Esophagus squamous epithelium (tissue), 4 donors: ENCODE data around the gene LIG1.

Experiments used
- CTCF ChIP-seq, 6 experiments: fragments of 450-650 bp in 4 of 6; fragments of 200-600 bp in 2 of 6; sonication (generic) in 2 of 6; IDR thresholded peaks; one replicate each; pipeline ENCODE4 v1.5.1; 2016 to 2019; ENCODE audit warnings: antibody characterized with exemption in 6 of 6, mild to moderate bottlenecking in 4 of 6, moderate library complexity in 4 of 6
- POLR2A ChIP-seq, 4 donors: fragments of 450-650 bp; IDR thresholded peaks; one replicate each; pipeline ENCODE4 v1.6.1; 2017; ENCODE audit warnings: antibody characterized with exemption in 4 of 4, mild to moderate bottlenecking in 4 of 4, moderate library complexity in 3 of 4

- no peak for TF ChIP-seq CTCF (IDR thresholded peaks at IDR 0.05)
- no peak for TF ChIP-seq POLR2A (IDR thresholded peaks at IDR 0.05)
Measured at GRCh38 chr19:48139053-48139452, 31.1 kb downstream of the LIG1 start.
